ENCODE data around the gene ZCCHC4.

The ZCCHC4 gene, protein sequence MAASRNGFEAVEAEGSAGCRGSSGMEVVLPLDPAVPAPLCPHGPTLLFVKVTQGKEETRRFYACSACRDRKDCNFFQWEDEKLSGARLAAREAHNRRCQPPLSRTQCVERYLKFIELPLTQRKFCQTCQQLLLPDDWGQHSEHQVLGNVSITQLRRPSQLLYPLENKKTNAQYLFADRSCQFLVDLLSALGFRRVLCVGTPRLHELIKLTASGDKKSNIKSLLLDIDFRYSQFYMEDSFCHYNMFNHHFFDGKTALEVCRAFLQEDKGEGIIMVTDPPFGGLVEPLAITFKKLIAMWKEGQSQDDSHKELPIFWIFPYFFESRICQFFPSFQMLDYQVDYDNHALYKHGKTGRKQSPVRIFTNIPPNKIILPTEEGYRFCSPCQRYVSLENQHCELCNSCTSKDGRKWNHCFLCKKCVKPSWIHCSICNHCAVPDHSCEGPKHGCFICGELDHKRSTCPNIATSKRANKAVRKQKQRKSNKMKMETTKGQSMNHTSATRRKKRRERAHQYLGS

DNA sequence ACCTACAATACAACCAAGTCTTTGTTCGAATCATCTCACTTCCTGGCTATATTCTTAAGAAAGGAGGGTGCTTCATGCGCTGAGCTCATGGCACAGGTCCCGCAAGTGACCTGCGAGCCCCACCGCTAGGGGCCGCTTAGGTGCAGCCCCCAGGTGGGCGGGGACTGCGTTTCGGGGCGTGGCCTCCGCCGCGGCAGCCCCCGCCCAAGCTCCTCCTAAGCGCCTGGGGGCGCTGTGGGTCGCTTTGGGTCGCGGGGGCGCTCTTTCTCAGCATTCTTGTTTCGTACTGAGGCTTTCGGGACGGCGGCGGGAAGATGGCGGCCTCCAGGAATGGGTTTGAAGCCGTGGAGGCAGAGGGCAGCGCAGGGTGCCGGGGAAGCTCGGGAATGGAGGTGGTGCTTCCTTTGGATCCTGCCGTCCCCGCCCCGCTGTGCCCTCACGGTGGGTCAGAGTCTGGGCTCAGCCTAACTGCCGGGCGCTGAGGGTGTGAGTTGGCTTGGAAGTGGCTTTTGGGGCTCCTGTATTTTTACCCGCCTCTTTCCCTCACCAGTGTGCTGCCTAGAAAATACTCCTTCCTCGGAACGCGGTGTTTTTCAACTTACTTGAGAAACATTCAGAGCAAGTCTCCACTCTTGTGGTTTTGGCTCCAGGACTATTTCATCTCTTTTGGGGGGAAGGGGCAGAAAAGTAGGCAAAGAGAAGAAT is at the start of gene ZCCHC4:
TSS of gene ZCCHC4 (plus strand) at position 279 of the 705 bp plus-strand sequence. CDS start at position 315, 36 bp downstream.
- in situ Hi-C loops (cut with HindIII; ENCODE audit: low pct_unique_long_range_greater_than_20kb, low sequenced_read_pairs): no loop called here
- TF ChIP-seq JUND (IDR thresholded peaks at IDR 0.05; ENCODE audit: low read depth): no peak
- peak; percentile 13 to 92 for DNase-seq (ENCODE audit: low read depth in 1 of 2, low spot score in 1 of 2)

DNA sequence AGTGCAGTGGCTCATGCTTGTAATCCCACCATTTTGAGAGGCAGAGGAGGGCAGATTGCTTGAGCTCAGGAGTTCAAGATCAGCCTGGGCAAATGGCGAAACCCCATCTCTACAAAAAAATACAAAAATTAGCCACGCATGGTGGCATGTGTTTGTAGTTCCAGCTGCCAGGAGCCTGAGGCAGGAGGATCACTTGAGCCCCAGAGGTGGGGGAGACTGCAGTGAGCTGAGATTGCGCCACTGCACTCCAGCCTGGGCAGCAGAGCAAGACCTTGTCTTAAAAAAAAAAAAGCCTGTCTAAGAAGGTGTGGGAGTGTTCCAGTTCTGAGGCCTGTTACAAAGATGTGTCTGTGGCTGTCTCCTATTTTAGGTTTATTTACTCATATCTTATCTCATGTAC is 40.7 kb upstream of the ZCCHC4 start:
- DNase-seq (ENCODE audit: low read depth in 1 of 2, low spot score in 1 of 2): no peak
- TF ChIP-seq JUND (IDR thresholded peaks at IDR 0.05; ENCODE audit: low read depth): no peak
- in situ Hi-C loops (cut with HindIII; ENCODE audit: low pct_unique_long_range_greater_than_20kb, low sequenced_read_pairs): no loop called here

DNA sequence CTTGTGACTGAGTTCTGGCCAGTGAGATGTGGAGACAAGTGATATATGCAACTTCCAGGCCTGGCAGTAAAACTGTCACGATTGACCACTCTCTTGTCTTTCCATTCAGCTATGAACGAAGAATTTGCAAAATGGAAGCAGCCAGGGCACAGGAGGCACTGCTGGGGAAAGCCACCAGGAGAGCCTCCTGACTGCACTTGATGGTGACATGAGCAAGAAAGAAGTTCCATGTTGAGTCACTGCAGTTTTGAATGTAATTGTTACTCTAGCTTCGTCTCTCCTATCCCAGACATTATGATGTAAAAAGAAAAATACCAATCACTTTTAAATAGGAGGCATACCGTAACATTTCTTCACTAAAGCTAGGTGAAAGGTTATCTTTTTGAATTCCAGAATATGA is 32.4 kb upstream of the ZCCHC4 start:
- in situ Hi-C loops (cut with HindIII; ENCODE audit: low pct_unique_long_range_greater_than_20kb, low sequenced_read_pairs): no loop called here
- DNase-seq (ENCODE audit: low read depth in 1 of 2, low spot score in 1 of 2): no peak
- TF ChIP-seq JUND (IDR thresholded peaks at IDR 0.05; ENCODE audit: low read depth): no peak

DNA sequence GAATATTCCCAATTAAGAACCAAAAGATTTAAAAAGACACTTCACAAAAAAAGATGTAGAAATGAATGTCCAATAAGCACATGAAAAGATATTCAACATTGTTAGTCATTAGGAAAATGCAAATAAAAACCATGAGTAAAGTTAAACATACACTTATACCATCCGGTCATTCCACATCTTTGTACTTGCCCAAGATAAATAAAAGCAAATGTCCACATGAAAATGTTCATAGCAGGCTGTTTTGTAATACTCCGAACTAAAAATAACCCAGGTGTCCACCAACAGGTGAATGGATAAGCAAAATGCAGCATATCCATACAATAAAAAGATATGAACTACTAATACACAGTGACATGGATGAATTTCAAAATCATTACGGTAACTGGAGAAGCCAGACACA is 28.6 kb upstream of the ZCCHC4 start:
- in situ Hi-C loops (cut with HindIII; ENCODE audit: low pct_unique_long_range_greater_than_20kb, low sequenced_read_pairs): no loop called here
- DNase-seq (ENCODE audit: low read depth in 1 of 2, low spot score in 1 of 2): peak in 1 of 2 experiments; percentile 55
- 0 out of 2 replicates have a peak, but pooled peaks have one; percentile 26 for TF ChIP-seq JUND (IDR thresholded peaks at IDR 0.05; ENCODE audit: low read depth)

DNA sequence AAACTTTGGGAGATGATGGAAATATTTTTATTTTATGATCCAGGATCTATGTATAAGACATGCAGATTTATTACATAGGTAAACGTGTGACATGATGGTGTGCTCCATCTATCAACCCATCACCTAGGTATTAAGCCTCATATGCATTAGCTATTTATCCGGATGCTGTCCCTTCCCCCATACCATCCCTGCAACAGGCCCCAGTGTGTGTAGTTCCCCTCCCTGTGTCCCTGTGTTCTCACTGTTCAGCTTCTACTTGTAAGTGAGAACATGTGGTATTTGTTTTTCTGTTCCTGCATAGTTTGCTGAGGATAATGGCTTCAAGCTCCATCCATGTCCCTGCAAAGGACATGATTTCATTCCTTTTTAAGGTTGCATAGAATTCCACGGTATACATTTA is 28.1 kb upstream of the ZCCHC4 start:
- no peak for DNase-seq (ENCODE audit: low read depth in 1 of 2, low spot score in 1 of 2)
- TF ChIP-seq JUND (IDR thresholded peaks at IDR 0.05; ENCODE audit: low read depth): no peak
- in situ Hi-C loops (cut with HindIII; ENCODE audit: low pct_unique_long_range_greater_than_20kb, low sequenced_read_pairs): no loop called here

DNA sequence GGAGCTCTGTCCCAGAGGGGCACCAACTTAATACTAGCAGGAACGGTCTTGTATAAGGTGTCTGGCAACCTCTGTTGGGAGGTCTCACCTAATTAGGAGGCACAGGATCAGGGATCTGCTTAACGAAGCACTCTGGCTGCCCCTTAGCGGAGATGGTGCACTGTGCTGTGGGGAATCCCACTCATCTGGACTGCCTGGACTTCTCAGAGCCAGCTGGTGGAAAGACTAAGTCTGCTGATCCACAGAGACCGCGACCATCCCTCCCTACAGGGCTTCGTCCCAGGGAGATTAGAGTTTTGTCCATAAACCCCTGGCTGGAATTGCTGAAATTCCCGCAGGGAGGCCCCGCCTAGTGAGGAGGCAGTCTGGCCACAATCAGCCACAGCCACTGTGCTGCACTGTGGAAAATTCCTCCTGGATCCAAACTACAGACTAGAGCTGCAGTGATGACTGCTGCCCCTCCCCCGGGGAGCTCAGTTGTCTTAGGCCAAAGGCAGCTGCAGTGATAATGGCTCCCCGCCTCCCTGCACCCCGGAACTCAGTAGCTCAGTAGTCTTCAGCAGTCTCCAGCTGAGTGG is 22.0 kb upstream of the ZCCHC4 start:
- in situ Hi-C loops (cut with HindIII; ENCODE audit: low pct_unique_long_range_greater_than_20kb, low sequenced_read_pairs): no loop called here
- TF ChIP-seq JUND (IDR thresholded peaks at IDR 0.05; ENCODE audit: low read depth): no peak
- DNase-seq (ENCODE audit: low read depth in 1 of 2, low spot score in 1 of 2): no peak

DNA sequence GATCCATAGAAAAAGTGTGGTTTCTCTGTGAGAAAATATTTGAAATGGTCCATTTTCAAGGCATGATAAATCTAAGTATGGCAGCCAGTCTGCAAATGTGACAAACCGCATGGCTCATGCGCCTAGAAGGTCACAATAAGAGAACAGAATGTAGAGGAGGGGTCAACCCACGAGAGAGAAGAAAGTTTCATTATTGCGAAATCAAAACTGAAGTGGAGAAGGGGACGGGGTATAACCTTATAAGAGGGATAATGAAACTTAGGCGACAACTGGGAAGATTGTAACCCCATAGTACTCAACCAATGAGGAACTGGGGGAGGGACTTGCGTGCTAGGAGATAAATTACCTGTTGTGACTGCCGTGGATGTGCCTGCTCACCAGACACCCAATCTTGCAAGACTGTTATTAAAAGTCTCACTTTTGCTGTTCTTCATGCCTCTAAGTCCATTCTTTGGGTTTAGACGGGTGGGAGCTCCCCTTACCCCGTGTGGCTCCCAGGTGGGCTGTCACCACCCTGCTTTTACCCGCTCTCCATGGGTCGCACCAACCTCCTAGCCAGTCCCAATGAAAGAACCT is 21.3 kb upstream of the ZCCHC4 start:
- TF ChIP-seq JUND (IDR thresholded peaks at IDR 0.05; ENCODE audit: low read depth): no peak
- in situ Hi-C loops (cut with HindIII; ENCODE audit: low pct_unique_long_range_greater_than_20kb, low sequenced_read_pairs): no loop called here
- DNase-seq (ENCODE audit: low read depth in 1 of 2, low spot score in 1 of 2): no peak

DNA sequence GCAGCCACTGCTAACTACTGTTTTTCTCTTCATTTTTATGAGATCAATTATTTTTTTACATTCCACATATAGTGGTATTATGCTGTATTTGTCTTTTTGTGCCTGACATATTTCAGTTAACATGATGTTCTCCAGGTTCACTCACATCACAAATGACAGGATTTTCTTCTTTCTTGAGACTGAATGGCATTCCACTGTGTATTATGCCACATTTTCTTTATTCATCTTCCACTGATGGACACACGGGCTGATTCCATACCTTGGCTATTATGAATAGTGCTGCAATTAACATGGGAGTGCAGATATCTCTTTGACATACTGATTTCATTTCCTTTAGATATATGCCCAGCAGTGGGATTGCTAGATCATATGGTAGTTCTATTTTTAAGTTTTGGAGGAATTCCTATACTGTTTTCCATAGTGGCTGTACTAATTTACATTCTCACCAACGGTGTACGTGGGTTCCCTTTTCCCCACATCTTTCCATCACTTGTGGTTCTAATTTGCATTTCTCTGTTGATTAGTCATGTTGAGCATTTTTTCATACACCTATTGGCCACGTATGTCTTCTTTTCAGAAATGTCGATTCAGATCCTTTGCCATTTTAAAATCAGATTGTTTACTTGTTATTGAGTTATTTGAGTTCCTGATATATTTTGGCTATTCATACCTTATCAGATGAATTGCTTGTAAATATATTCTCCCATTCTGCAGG is 14.9 kb upstream of the ZCCHC4 start:
- in situ Hi-C loops (cut with HindIII; ENCODE audit: low pct_unique_long_range_greater_than_20kb, low sequenced_read_pairs): no loop called here
- no peak for TF ChIP-seq JUND (IDR thresholded peaks at IDR 0.05; ENCODE audit: low read depth)
- no peak for DNase-seq (ENCODE audit: low read depth in 1 of 2, low spot score in 1 of 2)

DNA sequence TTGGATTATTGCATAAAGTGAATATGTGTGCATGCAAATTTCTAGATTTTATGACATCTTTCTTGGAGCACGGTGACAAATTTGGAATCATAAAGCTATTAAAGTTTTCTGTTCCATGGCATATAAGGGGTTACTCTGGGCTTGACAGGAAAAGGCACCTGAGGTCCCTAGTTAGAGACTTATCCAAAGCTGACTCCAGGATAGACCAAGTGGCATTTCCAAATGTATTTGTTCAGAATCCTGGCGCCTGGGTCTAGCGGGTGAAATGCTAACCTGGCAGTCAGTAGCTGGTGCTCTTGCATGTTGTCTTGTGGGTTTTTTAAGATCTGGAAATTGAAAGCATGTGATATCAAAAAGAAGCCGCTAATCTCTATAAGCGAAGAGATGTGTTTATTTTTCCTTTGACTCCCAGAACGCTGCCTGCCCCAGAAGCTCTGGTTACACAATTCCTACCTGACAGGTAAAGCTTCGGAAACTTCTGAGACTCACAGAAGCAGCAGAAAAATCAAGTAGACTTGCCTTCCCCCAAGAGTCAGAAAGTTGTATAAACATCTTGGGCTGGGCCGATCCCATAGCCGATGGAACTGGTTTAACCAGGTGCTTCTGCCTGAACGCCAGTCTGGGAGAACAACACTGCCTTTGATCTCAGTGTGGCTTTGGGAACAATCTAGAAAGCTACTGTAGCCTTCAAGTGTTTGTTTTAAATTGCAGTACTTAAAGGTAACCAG is 12.9 kb upstream of the ZCCHC4 start:
- no peak for TF ChIP-seq JUND (IDR thresholded peaks at IDR 0.05; ENCODE audit: low read depth)
- in situ Hi-C loops (cut with HindIII; ENCODE audit: low pct_unique_long_range_greater_than_20kb, low sequenced_read_pairs): no loop called here
- DNase-seq (ENCODE audit: low read depth in 1 of 2, low spot score in 1 of 2): peak; percentile 9 to 83

DNA sequence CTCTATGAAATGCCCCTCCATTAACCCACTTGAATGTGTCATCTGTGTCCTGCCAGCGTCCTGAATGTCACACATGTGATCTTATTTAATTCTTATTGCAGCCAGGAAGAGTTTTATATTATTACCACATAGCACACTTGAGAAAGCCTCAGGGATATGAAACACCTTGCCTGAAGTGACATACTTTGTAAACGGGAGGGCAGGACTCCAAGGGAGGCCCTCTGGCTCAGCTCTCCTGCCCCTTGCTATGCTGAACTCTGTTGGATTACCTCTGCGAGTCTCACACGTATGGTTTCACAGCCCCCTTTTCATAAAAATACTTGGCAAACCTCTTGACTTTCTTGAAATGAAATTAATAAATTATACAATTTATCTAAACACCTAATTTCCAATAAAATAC is 11.1 kb upstream of the ZCCHC4 start:
- in situ Hi-C loops (cut with HindIII; ENCODE audit: low pct_unique_long_range_greater_than_20kb, low sequenced_read_pairs): no loop called here
- no peak for TF ChIP-seq JUND (IDR thresholded peaks at IDR 0.05; ENCODE audit: low read depth)
- DNase-seq (ENCODE audit: low read depth in 1 of 2, low spot score in 1 of 2): no peak

DNA sequence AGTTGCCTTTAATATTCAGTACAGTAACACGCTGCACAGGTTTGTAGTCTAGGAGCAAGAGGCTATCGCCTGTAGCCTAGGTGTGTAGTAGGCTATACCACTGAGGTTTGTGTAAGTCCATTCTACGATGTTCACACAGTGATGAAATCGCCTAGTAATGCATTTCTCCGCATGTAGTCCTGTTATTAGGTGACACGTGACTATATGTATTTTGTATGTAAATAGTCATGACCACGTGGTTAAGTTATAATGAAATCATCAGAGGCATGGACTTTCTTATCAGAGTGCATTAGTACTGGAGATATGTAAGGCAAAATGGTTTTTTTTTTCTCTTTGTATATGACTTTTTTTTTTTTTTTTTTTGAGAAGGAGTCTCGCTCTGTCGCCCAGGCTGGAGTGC is 9.9 kb upstream of the ZCCHC4 start:
- in situ Hi-C loops (cut with HindIII; ENCODE audit: low pct_unique_long_range_greater_than_20kb, low sequenced_read_pairs): no loop called here
- TF ChIP-seq JUND (IDR thresholded peaks at IDR 0.05; ENCODE audit: low read depth): no peak
- DNase-seq (ENCODE audit: low read depth in 1 of 2, low spot score in 1 of 2): no peak

All from T47D (cell line).